Fibroblast of skin of abdomen (primary cell): Measurements from ENCODE around the gene ITPKC.
"Not testable (repeated sequence)": the region's sequence is repeated elsewhere in the genome, so short reads cannot be mapped to it uniquely, and the experiment has no call there.

Source experiments
- DNase-seq: peaks from one replicate; pipeline ENCODE4 v3.0.0-alpha.2; 2013

Gene ITPKC

DNA sequence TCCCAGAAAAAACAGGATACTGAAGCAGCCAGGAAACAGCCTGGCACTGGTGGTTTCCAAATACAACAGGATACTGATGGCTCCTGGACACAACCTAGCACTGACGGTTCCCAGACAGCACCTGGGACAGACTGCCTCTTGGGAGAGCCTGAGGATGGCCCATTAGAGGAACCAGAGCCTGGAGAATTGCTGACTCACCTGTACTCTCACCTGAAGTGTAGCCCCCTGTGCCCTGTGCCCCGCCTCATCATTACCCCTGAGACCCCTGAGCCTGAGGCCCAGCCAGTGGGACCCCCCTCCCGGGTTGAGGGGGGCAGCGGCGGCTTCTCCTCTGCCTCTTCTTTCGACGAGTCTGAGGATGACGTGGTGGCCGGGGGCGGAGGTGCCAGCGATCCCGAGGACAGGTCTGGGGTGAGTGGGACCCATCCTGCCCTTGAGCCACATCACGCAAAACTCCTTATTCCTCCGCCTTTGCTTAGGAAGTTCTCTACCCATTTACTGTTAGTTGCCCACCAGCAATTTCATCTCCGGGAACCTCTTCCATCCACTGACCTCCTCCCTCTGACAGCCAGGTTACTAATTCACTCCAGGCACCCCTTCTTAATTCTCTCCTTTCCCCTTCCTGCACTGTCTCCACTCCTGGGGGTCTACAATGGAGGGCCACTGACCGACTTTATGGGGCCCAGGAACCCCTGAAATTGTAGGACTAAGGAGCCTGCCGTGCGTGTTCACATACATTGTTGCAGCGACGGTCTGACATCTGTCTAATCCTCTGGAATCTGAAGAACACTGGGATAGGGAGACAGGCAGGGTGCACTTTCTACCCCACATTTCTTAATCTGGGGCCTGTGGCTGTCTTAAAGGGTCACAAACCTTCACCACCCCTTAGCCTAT, 1.2 kb downstream of the ITPKC start:
- no peak for DNase-seq

DNA sequence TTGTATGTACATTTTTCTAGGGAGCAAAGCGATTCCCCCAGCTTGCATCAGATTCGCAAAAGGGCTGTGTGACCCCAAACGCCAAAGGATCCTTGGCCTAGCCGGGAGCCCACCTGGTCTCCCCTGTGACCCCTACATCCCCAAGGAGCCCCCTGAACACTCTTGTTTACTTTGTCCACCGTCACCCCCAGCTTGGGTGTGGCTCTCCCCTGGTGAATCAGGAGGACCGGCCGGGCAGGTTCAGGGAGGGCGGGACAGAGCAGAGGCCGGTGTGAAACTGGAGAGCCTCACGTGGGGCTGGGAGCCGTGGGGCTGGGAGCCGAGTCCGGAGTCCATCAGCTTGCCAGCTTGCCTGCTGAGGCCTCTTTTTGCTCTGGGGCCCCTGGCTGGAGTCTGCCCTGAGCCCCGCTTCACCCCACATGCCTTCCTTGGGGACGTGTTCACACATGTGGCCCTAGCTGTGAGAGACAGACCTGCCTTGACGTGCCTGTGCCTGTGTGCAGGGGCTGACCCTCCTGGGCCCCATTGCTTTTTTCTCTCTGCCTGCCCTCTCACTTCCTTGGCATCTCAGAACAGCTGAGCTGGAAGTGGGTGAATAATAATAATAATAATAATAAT, 2.0 kb downstream of the ITPKC start:
- no peak for DNase-seq

DNA sequence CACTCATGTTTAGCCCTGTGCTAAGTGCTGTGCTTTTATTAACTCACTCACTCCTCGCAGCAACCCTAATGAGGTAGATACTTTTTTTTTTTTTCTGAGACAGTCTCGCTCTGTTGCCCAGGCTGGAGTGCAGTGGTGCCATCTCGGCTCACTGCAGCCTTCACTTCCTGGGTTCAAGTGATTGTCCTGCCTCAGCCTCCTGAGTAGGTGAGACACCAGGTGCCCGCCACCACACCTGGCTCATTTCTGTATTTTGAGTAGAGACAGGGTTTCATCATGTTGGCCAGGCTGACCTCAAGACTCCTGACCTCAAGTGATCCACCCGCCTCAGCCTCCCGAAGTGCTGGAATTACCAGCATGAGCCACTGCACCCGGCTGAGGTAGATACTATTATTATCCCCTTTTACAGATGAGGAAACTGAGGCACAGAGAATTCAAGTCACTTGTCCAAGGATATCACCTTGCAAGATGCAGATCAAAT, 2.5 kb downstream of the ITPKC start:
- DNase-seq, result no peak

DNA sequence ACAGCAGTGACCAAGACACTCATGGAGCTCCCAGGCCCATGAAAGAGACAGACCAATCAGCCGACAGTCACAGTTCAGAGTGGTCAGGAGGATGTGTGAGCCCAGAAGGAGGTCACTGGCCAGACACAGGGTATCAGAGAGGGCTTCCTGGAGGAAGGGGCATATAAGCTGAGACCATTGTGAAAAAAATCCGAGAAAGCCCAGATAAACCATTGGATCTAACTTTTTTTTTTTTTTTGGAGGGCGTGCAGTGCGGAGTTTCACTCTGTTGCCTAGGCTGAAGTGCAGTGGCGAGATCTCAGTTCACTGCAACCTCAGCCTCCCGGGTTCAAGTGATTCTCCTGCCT, 4.2 kb downstream of the ITPKC start:
- no peak for DNase-seq

DNA sequence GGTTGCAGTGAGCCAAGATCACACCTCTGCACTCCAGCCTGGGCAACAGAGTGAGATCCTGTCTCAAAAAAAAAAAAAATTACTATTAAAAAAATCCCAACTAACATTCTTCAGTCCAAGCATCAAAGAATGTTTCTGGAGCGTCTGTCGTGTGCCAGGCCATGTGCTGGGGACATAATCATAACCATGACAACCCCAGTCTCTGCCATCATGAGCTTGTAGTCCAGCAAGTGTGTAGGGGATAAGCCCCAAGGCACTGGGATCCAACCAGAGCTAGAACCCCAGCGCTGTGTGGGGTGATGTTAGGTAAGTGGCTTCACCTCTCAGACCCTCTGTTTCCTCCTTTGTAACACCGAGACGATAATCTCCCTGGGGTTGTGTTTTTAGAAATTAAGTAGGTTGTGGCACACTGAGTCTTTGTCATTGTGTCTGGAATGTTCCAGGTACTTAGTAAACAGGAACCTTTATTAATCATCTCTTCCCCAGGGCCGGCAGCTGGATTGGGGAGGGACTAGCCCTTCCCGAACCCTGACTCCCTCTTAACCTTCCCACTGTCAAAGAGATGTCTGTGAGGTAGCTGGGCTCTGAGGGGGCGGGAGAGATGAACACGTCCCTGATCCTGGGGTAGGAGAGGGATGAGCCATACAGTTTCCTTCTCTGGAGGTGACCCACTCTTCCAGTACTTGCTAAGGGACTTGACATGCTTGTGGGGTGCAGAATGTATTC, 5.2 kb downstream of the ITPKC start:
- no peak for DNase-seq

DNA sequence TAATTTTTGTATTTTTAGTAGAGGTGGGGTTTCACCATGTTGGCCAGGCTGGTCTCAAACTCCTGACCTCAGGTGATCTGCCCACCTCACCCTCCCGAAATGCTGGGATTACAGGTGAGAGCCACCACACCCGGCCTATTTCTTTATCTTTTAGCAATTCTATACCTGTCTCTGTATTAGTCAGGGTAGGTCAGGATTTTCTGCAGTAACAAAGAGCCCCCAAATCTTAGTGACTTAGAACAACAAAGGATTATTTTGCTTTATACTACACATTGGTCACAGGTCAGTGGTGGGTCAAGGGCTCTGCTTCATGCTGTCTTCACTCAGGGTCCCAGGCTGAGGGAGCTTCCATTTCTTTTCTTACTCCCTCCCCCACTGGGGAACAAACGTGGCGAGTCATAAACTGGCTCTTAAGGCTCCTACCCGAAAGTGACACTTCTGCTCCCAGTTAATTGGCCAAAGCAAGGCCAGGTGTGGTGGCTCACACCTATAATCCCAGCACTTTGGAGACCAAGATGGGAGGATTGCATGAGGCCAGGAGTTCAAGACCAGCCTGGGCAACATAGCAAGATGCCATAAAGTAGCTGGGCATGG, 6.8 kb downstream of the ITPKC start:
- no peak for DNase-seq

DNA sequence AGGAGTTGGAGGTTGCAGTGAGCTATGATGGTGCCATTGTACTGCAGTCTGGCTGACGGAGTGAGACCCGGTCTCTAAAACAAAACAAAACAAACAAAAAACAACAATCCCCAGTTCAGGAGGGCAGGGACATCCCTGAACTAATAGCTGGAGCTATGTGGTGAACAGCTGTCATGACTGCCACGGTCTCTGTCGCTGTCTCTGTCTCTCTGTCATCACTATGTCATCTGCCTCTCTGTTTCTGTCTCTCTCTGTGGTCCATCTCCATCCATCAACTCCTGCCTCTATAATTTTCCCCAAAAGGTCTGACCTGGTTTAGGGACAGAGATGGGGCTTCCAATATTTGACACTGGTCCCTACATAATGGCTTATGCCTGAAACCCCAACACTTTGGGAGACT, 7.4 kb downstream of the ITPKC start:
- DNase-seq, result no peak

GRCh38 chr19:40724855-40725254, 7.9 kb downstream of the ITPKC start:
- no peak for DNase-seq

GRCh38 chr19:40726279-40726678, 9.4 kb downstream of the ITPKC start:
- no peak for DNase-seq

- not testable (repeated sequence) for DNase-seq
Measured at GRCh38 chr19:40730065-40730464, 13.2 kb downstream of the ITPKC start.

DNA sequence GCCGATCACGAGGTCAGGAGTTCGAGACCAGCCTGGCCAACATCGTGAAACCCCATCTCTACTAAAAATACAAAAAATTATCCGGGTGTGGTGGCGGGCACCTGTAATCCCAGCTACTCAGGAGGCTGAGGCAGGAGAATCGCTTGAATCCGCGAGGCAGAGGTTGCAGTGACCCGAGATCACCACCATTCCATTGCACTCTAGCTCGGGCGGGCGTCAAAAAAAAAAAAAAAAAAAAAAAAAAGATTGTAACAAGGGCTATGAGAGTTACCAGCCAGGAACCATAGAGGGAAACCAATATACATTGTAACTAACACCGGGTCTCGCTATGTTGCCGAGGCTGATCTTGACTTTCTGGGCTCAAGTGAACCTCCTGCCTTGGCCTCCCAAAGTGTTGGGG, 15.4 kb downstream of the ITPKC start:
- DNase-seq, result not testable (repeated sequence)

- DNase-seq, result no peak
Measured at GRCh38 chr19:40733149-40733548, 16.2 kb downstream of the ITPKC start.

- no peak for DNase-seq
Measured at GRCh38 chr19:40735013-40735771, 18.3 kb downstream of the ITPKC start.

- no peak for DNase-seq
Measured at GRCh38 chr19:40736661-40737060, 19.7 kb downstream of the ITPKC start.

- DNase-seq, result no peak
Measured at GRCh38 chr19:40737102-40737644, 20.3 kb downstream of the ITPKC start.

- no peak for DNase-seq
Measured at GRCh38 chr19:40739030-40739839, 22.3 kb downstream of the ITPKC start.

GRCh38 chr19:40739871-40740703, 23.2 kb downstream of the ITPKC start:
- no peak for DNase-seq

- DNase-seq, result no peak
Measured at GRCh38 chr19:40740747-40741146, 23.8 kb downstream of the ITPKC start.

DNA sequence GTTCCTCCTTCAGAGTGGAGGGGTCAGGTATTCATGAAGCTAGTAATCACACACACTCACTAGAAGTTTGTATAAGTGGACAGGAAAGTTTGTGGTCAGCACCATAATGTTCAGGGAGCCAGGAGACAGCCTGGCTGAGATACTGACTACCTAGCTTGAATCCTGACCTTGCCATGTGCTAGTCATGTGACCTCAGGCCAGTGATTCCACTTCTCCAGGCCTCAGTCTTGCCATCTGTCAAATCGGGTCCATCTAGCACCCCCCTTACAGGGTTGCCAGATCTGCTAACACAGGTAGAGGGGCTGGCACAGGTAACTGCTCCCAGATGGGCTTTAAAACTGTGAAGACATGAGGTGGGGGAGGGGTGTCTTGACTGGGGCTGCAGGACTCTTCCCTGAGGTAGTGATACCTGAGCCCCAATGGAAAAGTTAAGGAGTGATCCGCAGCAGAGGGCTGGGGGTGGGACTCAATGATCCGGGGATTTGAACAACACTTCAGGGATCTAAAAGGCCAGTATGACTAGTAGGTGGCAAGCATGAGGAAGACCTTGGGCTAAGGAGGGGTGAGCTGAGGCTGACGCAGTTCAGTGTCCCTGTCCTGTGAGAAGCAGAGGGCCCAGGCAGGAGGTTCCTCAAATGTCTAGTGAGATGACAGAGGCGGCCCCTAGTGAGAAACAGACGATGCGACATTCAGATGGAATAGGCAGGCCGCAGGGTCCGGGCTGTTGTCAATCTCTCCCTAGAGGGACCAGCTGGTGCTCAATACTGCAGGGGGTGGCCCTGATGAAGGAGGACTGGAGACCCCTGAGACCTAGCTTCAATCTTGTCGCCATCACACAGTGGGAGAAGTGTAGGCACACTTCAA, 24.8 kb downstream of the ITPKC start:
- DNase-seq, result no peak
